Measurements from ENCODE around the gene TMBIM4.

TMBIM4 gene

DNA sequence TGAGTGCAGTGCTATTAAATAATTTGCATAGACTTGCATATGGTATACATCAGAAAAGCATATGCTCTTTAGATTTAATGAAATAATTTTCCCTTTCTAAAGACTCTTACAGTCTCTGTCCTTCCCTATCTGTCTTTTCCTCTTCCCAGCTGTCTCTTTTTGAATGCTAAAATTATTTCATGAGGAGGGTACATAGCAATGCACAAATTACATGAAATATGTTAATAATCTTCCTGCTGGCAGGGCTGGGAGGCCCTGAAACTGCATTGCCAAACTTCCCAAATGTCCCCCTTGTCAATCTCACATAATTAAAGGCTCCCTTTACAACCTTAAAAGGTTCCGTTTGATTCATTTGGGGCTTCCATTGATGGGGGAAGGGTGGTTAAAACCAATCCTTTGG lies 61.4 kb downstream of the TMBIM4 start:
- H3K4me2 ChIP-seq: no peak overlapping the region
- TF ChIP-seq CTCF (conservative IDR thresholded peaks at IDR 0.05; ENCODE audit: low read depth, low read length): no peak
- H3K27ac ChIP-seq: no peak overlapping the region
- no peak overlapping the region for H2AFZ ChIP-seq (ENCODE audit: low read depth)
- H3K4me1 ChIP-seq (ENCODE audit: low read depth, poor library complexity, severe bottlenecking): peaks cover 5% of the 10 kb centered on the region
- H4K20me1 ChIP-seq (ENCODE audit: insufficient read depth): no peaks in the 10 kb centered on the region
- no peaks in the 10 kb centered on the region for H3K27me3 ChIP-seq (ENCODE audit: insufficient read depth, low read depth)
- H3K9ac ChIP-seq: no peak overlapping the region
- H3K4me3 ChIP-seq (IDR thresholded peaks at IDR 0.05; ENCODE audit: insufficient read depth, low read depth, low read length): no peak overlapping the region
- no peaks in the 10 kb centered on the region for H3K79me2 ChIP-seq (ENCODE audit: insufficient read depth, low read depth)
- no peaks in the 10 kb centered on the region for H3K36me3 ChIP-seq (ENCODE audit: insufficient read depth)

DNA sequence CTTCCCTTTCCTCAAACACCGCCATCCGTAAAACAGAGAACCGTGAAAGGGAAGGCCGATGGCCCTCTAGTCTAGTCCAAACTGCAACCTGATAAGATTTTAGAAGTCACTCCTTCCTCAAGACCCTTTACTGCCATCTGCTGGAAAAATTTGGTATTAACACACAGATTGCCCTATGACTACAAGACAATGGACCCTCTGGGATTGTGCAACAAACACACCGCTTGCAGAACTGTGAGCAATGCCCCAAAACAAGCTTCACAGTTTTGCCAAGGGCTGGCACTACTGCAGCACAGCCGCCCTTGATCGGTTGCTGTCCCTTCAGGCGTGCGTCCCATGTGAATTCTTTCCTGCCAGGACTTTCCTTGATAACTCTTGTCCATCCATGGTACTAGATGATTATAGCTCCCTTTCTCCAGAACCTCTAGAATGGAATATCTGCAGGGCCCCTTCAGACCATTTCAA lies 62.3 kb downstream of the TMBIM4 start:
- Histone ChIP-seq H3K4me1 (ENCODE audit: low read depth, poor library complexity, severe bottlenecking) (peaks cover 5% of the 10 kb centered on the region), H3K27ac (no peak overlapping the region), H3K27me3 (ENCODE audit: insufficient read depth, low read depth) (no peaks in the 10 kb centered on the region), H3K36me3 (ENCODE audit: insufficient read depth) (no peaks in the 10 kb centered on the region), H3K4me3 (IDR thresholded peaks at IDR 0.05; ENCODE audit: insufficient read depth, low read depth, low read length) (no peak overlapping the region), H3K79me2 (ENCODE audit: insufficient read depth, low read depth) (no peaks in the 10 kb centered on the region), H2AFZ (ENCODE audit: low read depth) (peak overlapping the region; percentile 42), H4K20me1 (ENCODE audit: insufficient read depth) (no peaks in the 10 kb centered on the region), H3K9ac (no peak overlapping the region), H3K4me2 (peak overlapping the region; percentile 16; the same call in 1 of the 2 replicates)
- TF ChIP-seq CTCF (conservative IDR thresholded peaks at IDR 0.05; ENCODE audit: low read depth, low read length): peak; percentile 98

- no peaks in the 10 kb centered on the region for H3K79me2 ChIP-seq (ENCODE audit: insufficient read depth, low read depth)
- no peak overlapping the region for H3K4me3 ChIP-seq (IDR thresholded peaks at IDR 0.05; ENCODE audit: insufficient read depth, low read depth, low read length)
- no peaks in the 10 kb centered on the region for H3K36me3 ChIP-seq (ENCODE audit: insufficient read depth)
- no peaks in the 10 kb centered on the region for H4K20me1 ChIP-seq (ENCODE audit: insufficient read depth)
- H2AFZ ChIP-seq (ENCODE audit: low read depth): no peak overlapping the region
- no peak overlapping the region for H3K4me2 ChIP-seq
- no peak overlapping the region for H3K9ac ChIP-seq
- H3K27me3 ChIP-seq (ENCODE audit: insufficient read depth, low read depth): no peaks in the 10 kb centered on the region
- TF ChIP-seq CTCF (conservative IDR thresholded peaks at IDR 0.05; ENCODE audit: low read depth, low read length): peak; percentile 65
- H3K4me1 ChIP-seq (ENCODE audit: low read depth, poor library complexity, severe bottlenecking): peaks cover 5% of the 10 kb centered on the region
- H3K27ac ChIP-seq: no peak overlapping the region
These were observed 66.5 kb downstream of the TMBIM4 start for GRCh38 chr12:66103016-66103913.

GRCh38 chr12:66092559-66093269 lies 77.1 kb downstream of the TMBIM4 start:
- Histone ChIP-seq H3K27me3 (ENCODE audit: insufficient read depth, low read depth) (no peaks in the 10 kb centered on the region), H3K4me2 (no peak overlapping the region), H4K20me1 (ENCODE audit: insufficient read depth) (no peaks in the 10 kb centered on the region), H3K9ac (no peak overlapping the region), H3K4me3 (IDR thresholded peaks at IDR 0.05; ENCODE audit: insufficient read depth, low read depth, low read length) (no peak overlapping the region), H3K79me2 (ENCODE audit: insufficient read depth, low read depth) (no peaks in the 10 kb centered on the region), H3K36me3 (ENCODE audit: insufficient read depth) (no peaks in the 10 kb centered on the region), H3K27ac (no peak overlapping the region), H2AFZ (ENCODE audit: low read depth) (no peak overlapping the region), H3K4me1 (ENCODE audit: low read depth, poor library complexity, severe bottlenecking) (no peaks in the 10 kb centered on the region)
- TF ChIP-seq CTCF (conservative IDR thresholded peaks at IDR 0.05; ENCODE audit: low read depth, low read length): no peak
